Epithelial cell of proximal tubule (primary cell): ENCODE measurements around the gene NINL. TPM values are rescaled to one million over a fixed set of nuclear protein-coding genes. Genes with fewer than 3 reads are reported as not detected.
A peak's percentile ranks its signal among the peaks of the same experiment; 100 is the strongest.

Experiments
- DNase-seq: peaks from one replicate; pipeline ENCODE4 v3.0.0-alpha.2; 2011; ENCODE audit warnings: low read depth
- H3K4me3 ChIP-seq: 2 replicates; pipeline ENCODE4 v1.5.1; 2011; ENCODE audit warnings: low read depth, mild to moderate bottlenecking, low read length
- CTCF ChIP-seq: conservative IDR thresholded peaks from 2 replicates; pipeline ENCODE4 v1.5.1; 2012; ENCODE audit warnings: low read depth, mild to moderate bottlenecking, low read length
- total RNA-seq: library from RNA; depleted of rRNA; stranded (reverse); fragments of >200 nt; gene quantifications from 2 replicates; pipeline ENCODE4 v1.2.3, GENCODE V29; 2015

Gene NINL
- total RNA-seq, 1 donor from 2014 or later: 13.5 TPM

- TF ChIP-seq CTCF: no peak
- no peak overlapping the region for H3K4me3 ChIP-seq
- DNase-seq: no peak
Observed at GRCh38 chr20:25471020-25471419, 114.3 kb downstream of the NINL start.

GRCh38 chr20:25470045-25470444 lies 115.3 kb downstream of the NINL start:
- no peak for DNase-seq
- H3K4me3 ChIP-seq: no peak overlapping the region
- peak; percentile 50 for TF ChIP-seq CTCF

- no peak for TF ChIP-seq CTCF
- H3K4me3 ChIP-seq: no peak overlapping the region
- DNase-seq: no peak
Observed at GRCh38 chr20:25469558-25469957, 115.8 kb downstream of the NINL start.

GRCh38 chr20:25468126-25469075 lies 116.9 kb downstream of the NINL start:
- H3K4me3 ChIP-seq: no peak overlapping the region
- DNase-seq: no peak
- TF ChIP-seq CTCF: no peak

- no peak for DNase-seq
- no peak for TF ChIP-seq CTCF
- no peak overlapping the region for H3K4me3 ChIP-seq
Observed at GRCh38 chr20:25467441-25467840, 117.9 kb downstream of the NINL start.

GRCh38 chr20:25466846-25467245 lies 118.5 kb downstream of the NINL start:
- no peak for TF ChIP-seq CTCF
- H3K4me3 ChIP-seq: no peak overlapping the region
- no peak for DNase-seq
